Stimulated activated effector memory CD8-positive, alpha-beta T cell treated with anti-CD3 and anti-CD28 coated beads, Interleukin-12 subunit alpha, Interleukin-12 subunit beta, amount 100 ng/mL, for 72 hours (primary cell): ENCODE measurements around the gene SPDYE4.
A peak's percentile ranks its signal among the peaks of the same experiment; 100 is the strongest.
"Not testable (repeated sequence)": the region's sequence is repeated elsewhere in the genome, so short reads cannot be mapped to it uniquely, and the experiment has no call there.

ENCODE experiments used
- ATAC-seq: fragments of 150-1000 bp; cut with Tn5 transposase; 2 replicates; pipeline ENCODE4 v1.10.0; 2021
- DNase-seq, 2 donors: peaks; one replicate each; pipeline ENCODE4 v3.0.0; 2021 to 2022; ENCODE audit warnings: low spot score in 2 of 2
- H3K27ac Mint-ChIP-seq: one replicate; pipeline ENCODE4 v1.8.0; 2022; ENCODE audit warnings: mild to moderate bottlenecking, mixed read lengths
- H3K36me3 Mint-ChIP-seq: one replicate; pipeline ENCODE4 v1.8.0; 2022; ENCODE audit warnings: mild to moderate bottlenecking, mixed read lengths
- H3K4me1 Mint-ChIP-seq: one replicate; pipeline ENCODE4 v1.8.0; 2022; ENCODE audit warnings: mixed read lengths
- H3K4me3 Mint-ChIP-seq: one replicate; pipeline ENCODE4 v1.8.0; 2022; ENCODE audit warnings: mild to moderate bottlenecking, mixed read lengths
- H3K9me3 Mint-ChIP-seq: one replicate; pipeline ENCODE4 v1.8.0; 2022; ENCODE audit warnings: mixed read lengths

SPDYE4 gene

GRCh38 chr17:8758137-8758596, at the start of gene SPDYE4:
Gene SPDYE4 (minus strand): TSS chr17:8758546. CDS start chr17:8758382, 164 bp downstream.
- H3K4me3 Mint-ChIP-seq: no peak within 1 kb of the TSS
- H3K9me3 Mint-ChIP-seq: no peaks in the 10 kb centered on the region
- no peaks in the 10 kb centered on the region for H3K4me1 Mint-ChIP-seq
- ATAC-seq (no peak), DNase-seq (peak in 1 of 2 donors; percentile 38)
- H3K36me3 Mint-ChIP-seq: no peaks in the 10 kb centered on the region
- H3K27ac Mint-ChIP-seq: no peak within 1 kb of the TSS

GRCh38 chr17:8806926-8807550, 48.7 kb upstream of the SPDYE4 start:
- Mint-ChIP-seq H3K27ac (peak overlapping the region; percentile 26), H3K4me1 (peaks cover 18% of the 10 kb centered on the region), H3K9me3 (peaks cover 10% of the 10 kb centered on the region), H3K36me3 (peaks cover 25% of the 10 kb centered on the region), H3K4me3 (no peak overlapping the region)
- ATAC-seq (peak; percentile 86), DNase-seq (no peak)

GRCh38 chr17:8806253-8806925, 48.0 kb upstream of the SPDYE4 start:
- Mint-ChIP-seq H3K4me3 (no peak overlapping the region), H3K9me3 (peaks cover 10% of the 10 kb centered on the region), H3K36me3 (peaks cover 23% of the 10 kb centered on the region), H3K4me1 (peaks cover 18% of the 10 kb centered on the region), H3K27ac (peak overlapping the region; percentile 26)
- ATAC-seq (no peak), DNase-seq (no peak)

- H3K36me3 Mint-ChIP-seq: peaks cover 27% of the 10 kb centered on the region
- H3K9me3 Mint-ChIP-seq: peaks cover 10% of the 10 kb centered on the region
- not testable (repeated sequence) for ATAC-seq, H3K4me3 Mint-ChIP-seq, DNase-seq
- peaks cover 18% of the 10 kb centered on the region for H3K4me1 Mint-ChIP-seq
- H3K27ac Mint-ChIP-seq: peak overlapping the region; percentile 35
Measured at GRCh38 chr17:8805396-8805795, 47.0 kb upstream of the SPDYE4 start.

- peaks cover 6% of the 10 kb centered on the region for H3K9me3 Mint-ChIP-seq
- peaks cover 27% of the 10 kb centered on the region for H3K36me3 Mint-ChIP-seq
- DNase-seq: no peak
- H3K27ac Mint-ChIP-seq: peak overlapping the region; percentile 30
- no peak overlapping the region for H3K4me3 Mint-ChIP-seq
- ATAC-seq: no peak
- peaks cover 18% of the 10 kb centered on the region for H3K4me1 Mint-ChIP-seq
Measured at GRCh38 chr17:8803531-8804420, 45.4 kb upstream of the SPDYE4 start.

GRCh38 chr17:8801135-8801840, 42.9 kb upstream of the SPDYE4 start:
- DNase-seq (peak in 1 of 2 donors; percentile 36), ATAC-seq (no peak)
- no peaks in the 10 kb centered on the region for H3K9me3 Mint-ChIP-seq
- no peak overlapping the region for H3K27ac Mint-ChIP-seq
- H3K4me1 Mint-ChIP-seq: peaks cover 4% of the 10 kb centered on the region
- peaks cover 21% of the 10 kb centered on the region for H3K36me3 Mint-ChIP-seq
- no peak overlapping the region for H3K4me3 Mint-ChIP-seq

- ATAC-seq: no peak
- no peaks in the 10 kb centered on the region for H3K9me3 Mint-ChIP-seq
- no peak overlapping the region for H3K4me3 Mint-ChIP-seq
- no peak overlapping the region for H3K27ac Mint-ChIP-seq
- peak in 1 of 2 donors; percentile 25 for DNase-seq
- H3K36me3 Mint-ChIP-seq: peaks cover 21% of the 10 kb centered on the region
- no peaks in the 10 kb centered on the region for H3K4me1 Mint-ChIP-seq
Measured at GRCh38 chr17:8800656-8801055, 42.3 kb upstream of the SPDYE4 start.

GRCh38 chr17:8799570-8800212, 41.3 kb upstream of the SPDYE4 start:
- peak in 1 of 2 donors; percentile 29 for DNase-seq
- no peak overlapping the region for H3K27ac Mint-ChIP-seq
- no peaks in the 10 kb centered on the region for H3K9me3 Mint-ChIP-seq

GRCh38 chr17:8798846-8799569, 40.7 kb upstream of the SPDYE4 start, which contains the start of gene MFSD6L:
Gene MFSD6L (minus strand): TSS chr17:8799365. CDS start chr17:8799120, 245 bp downstream.
- H3K36me3 Mint-ChIP-seq: peaks cover 21% of the 10 kb centered on the region
- ATAC-seq: no peak
- no peaks in the 10 kb centered on the region for H3K4me1 Mint-ChIP-seq
- H3K27ac Mint-ChIP-seq: no peak within 1 kb of the TSS
- peak in 1 of 2 donors; percentile 18 for DNase-seq
- no peak within 1 kb of the TSS for H3K4me3 Mint-ChIP-seq
- H3K9me3 Mint-ChIP-seq: no peaks in the 10 kb centered on the region

More at GRCh38 chr17:8799570-8800212, 41.3 kb upstream of the SPDYE4 start:
- ATAC-seq: no peak
- Mint-ChIP-seq H3K4me3 (no peak overlapping the region), H3K4me1 (no peaks in the 10 kb centered on the region), H3K36me3 (peaks cover 21% of the 10 kb centered on the region)

GRCh38 chr17:8798176-8798845, 40.0 kb upstream of the SPDYE4 start:
- Mint-ChIP-seq H3K4me3 (no peak overlapping the region), H3K27ac (peak overlapping the region; percentile 32), H3K4me1 (no peaks in the 10 kb centered on the region), H3K36me3 (peaks cover 20% of the 10 kb centered on the region), H3K9me3 (no peaks in the 10 kb centered on the region)
- ATAC-seq (no peak), DNase-seq (peak in 1 of 2 donors; percentile 25)

GRCh38 chr17:8797621-8798175, 39.4 kb upstream of the SPDYE4 start:
- H3K4me1 Mint-ChIP-seq: no peaks in the 10 kb centered on the region
- peak overlapping the region; percentile 32 for H3K27ac Mint-ChIP-seq
- peak in 1 of 2 donors; percentile 39 for DNase-seq
- peaks cover 14% of the 10 kb centered on the region for H3K36me3 Mint-ChIP-seq
- no peak overlapping the region for H3K4me3 Mint-ChIP-seq
- no peak for ATAC-seq
- H3K9me3 Mint-ChIP-seq: no peaks in the 10 kb centered on the region

GRCh38 chr17:8794636-8795035, 36.3 kb upstream of the SPDYE4 start:
- no peak overlapping the region for H3K27ac Mint-ChIP-seq
- ATAC-seq (no peak), DNase-seq (no peak)
- no peaks in the 10 kb centered on the region for H3K36me3 Mint-ChIP-seq
- no peak overlapping the region for H3K4me3 Mint-ChIP-seq
- H3K4me1 Mint-ChIP-seq: no peaks in the 10 kb centered on the region
- H3K9me3 Mint-ChIP-seq: peaks cover 5% of the 10 kb centered on the region

- Mint-ChIP-seq H3K9me3 (peaks cover 5% of the 10 kb centered on the region), H3K4me1 (no peaks in the 10 kb centered on the region), H3K27ac (no peak overlapping the region), H3K4me3 (no peak overlapping the region), H3K36me3 (no peaks in the 10 kb centered on the region)
- DNase-seq (no peak), ATAC-seq (no peak)
Measured at GRCh38 chr17:8793649-8794048, 35.3 kb upstream of the SPDYE4 start.
